Measurements from ENCODE around the gene SPATA2L.

DNA sequence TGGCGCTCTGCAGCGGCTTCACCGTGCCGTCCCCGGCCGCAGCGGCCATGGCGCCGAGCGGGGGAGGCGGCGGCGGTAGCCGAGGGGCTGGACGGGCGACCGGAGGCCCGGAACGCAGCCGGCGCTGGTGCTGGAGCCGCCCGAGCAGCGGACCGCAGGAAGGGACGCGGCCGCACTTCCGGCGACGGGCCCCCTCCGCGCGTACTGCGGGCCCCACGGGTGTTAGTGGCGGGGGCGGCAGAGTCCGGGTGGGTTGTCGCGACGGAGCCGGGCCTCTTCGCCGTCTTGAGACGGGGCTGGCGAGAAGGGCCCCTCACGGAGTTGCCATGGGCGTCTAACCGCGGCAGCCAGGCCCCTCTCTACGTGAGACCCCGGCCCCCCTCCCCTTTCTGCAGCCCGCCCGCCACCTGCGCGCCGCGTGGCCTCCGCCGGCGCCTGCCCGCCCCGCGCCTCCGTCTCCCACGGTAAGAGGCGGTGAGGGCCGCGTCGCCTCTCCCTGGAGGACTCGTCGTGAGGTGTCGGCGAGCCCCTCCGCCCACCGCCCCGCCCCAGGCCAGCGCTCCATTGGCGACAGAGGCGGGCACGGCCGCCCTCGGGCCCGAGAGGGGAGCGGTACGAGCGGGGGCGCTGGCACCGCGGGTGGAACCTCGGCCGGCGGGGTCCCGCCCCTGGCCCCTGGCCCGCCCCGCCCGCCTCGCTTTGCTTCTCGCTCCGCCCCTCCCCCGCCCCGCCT is 19.5 kb upstream of the SPATA2L start, which contains the start of the genes VPS9D1 and ZNF276:
- TF ChIP-seq, protein P1, sequence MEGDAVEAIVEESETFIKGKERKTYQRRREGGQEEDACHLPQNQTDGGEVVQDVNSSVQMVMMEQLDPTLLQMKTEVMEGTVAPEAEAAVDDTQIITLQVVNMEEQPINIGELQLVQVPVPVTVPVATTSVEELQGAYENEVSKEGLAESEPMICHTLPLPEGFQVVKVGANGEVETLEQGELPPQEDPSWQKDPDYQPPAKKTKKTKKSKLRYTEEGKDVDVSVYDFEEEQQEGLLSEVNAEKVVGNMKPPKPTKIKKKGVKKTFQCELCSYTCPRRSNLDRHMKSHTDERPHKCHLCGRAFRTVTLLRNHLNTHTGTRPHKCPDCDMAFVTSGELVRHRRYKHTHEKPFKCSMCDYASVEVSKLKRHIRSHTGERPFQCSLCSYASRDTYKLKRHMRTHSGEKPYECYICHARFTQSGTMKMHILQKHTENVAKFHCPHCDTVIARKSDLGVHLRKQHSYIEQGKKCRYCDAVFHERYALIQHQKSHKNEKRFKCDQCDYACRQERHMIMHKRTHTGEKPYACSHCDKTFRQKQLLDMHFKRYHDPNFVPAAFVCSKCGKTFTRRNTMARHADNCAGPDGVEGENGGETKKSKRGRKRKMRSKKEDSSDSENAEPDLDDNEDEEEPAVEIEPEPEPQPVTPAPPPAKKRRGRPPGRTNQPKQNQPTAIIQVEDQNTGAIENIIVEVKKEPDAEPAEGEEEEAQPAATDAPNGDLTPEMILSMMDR (IDR thresholded peaks at IDR 0.05; ENCODE audit: low read depth, low read length): no peak
- TF ChIP-seq, protein P2, sequence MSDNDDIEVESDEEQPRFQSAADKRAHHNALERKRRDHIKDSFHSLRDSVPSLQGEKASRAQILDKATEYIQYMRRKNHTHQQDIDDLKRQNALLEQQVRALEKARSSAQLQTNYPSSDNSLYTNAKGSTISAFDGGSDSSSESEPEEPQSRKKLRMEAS (IDR thresholded peaks at IDR 0.05; ENCODE audit: low read depth, low read length): peak; percentile 67; the same call in 1 of the 2 replicates
- peak; percentile 69 for TF ChIP-seq POLR2A (IDR thresholded peaks at IDR 0.05; ENCODE audit: extremely low read depth, insufficient read length)
- TF ChIP-seq MYC (IDR thresholded peaks at IDR 0.05; ENCODE audit: low read depth, low read length): peak; percentile 86

All from NB4 (cell line).